Measurements from ENCODE around the gene RNF225. TPM values are rescaled to one million over a fixed set of nuclear protein-coding genes. Genes with fewer than 3 reads are reported as not detected.
A peak's percentile ranks its signal among the peaks of the same experiment; 100 is the strongest.
"Not testable (repeated sequence)": the region's sequence is repeated elsewhere in the genome, so short reads cannot be mapped to it uniquely, and the experiment has no call there.

Gene RNF225
- total RNA-seq, 2 donors from 2014 or later: not detected

DNA sequence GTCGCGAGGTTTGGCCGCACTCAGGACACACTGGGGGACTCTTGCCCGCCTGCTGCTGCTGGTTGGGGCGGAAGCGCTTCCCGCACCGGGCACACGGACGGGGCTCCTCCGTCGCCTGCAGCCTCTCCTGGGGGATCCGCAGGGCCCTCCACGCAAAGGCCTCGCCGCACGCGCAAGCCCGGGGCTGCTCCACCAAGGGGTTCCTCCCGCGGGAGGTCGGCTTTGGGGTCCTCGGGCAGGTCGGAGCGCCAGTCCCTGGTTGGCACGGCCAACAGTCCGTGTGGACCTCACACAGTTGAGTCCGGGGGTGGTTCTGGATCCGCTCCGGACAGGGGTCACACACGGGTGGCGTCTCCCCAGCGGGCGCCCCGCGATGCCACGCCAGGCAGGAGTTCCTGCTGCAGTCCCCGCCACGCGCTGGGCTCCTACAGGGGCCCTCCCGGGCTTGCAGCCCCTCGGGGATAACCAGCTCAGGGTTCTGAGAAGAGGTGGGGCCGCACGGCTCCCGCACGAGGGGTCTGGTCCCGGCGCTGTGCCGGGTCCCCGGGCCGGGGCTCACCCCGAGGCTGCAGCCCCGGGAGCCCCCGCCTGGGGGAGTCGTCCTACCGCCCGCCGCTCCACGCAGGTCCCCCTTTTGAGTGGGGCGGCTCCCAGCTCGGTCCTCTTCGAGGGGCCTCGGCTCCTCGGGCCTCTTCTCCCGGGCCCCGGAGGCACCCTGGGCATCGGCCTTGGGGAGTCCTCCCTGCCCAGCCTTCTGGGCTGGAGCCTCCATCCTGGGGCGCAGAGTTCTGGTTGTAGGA, 26.7 kb upstream of the RNF225 start:
- no peaks in the 10 kb centered on the region for H3K27me3 ChIP-seq
- TF ChIP-seq CTCF (IDR thresholded peaks at IDR 0.05): no peak
- no peaks in the 10 kb centered on the region for H3K4me1 ChIP-seq
- no peak overlapping the region for H3K27ac ChIP-seq
- no peak overlapping the region for H3K4me3 ChIP-seq
- DNase-seq (ENCODE audit: low spot score): no peak
- H3K36me3 ChIP-seq: no peaks in the 10 kb centered on the region
- no peaks in the 10 kb centered on the region for H3K9me3 ChIP-seq

- no peaks in the 10 kb centered on the region for H3K27me3 ChIP-seq
- H3K9me3 ChIP-seq: no peaks in the 10 kb centered on the region
- H3K4me3 ChIP-seq: no peak overlapping the region
- no peak for TF ChIP-seq CTCF (IDR thresholded peaks at IDR 0.05)
- no peaks in the 10 kb centered on the region for H3K4me1 ChIP-seq
- no peak for DNase-seq (ENCODE audit: low spot score)
- H3K27ac ChIP-seq: no peak overlapping the region
- no peaks in the 10 kb centered on the region for H3K36me3 ChIP-seq
Measured at GRCh38 chr19:58372311-58373133, 22.9 kb upstream of the RNF225 start.

GRCh38 chr19:58374200-58374599, 21.3 kb upstream of the RNF225 start:
- Histone ChIP-seq H3K4me1 (peaks cover 0 to under 1% of the 10 kb centered on the region in 2 donors), H3K9me3 (no peaks in the 10 kb centered on the region), H3K27me3 (no peaks in the 10 kb centered on the region), H3K4me3 (no peak overlapping the region), H3K36me3 (no peaks in the 10 kb centered on the region), H3K27ac (no peak overlapping the region)
- no peak for DNase-seq (ENCODE audit: low spot score)
- no peak for TF ChIP-seq CTCF (IDR thresholded peaks at IDR 0.05)

GRCh38 chr19:58376724-58377123, 18.7 kb upstream of the RNF225 start:
- not testable (repeated sequence) for DNase-seq (ENCODE audit: low spot score); H3K9me3 ChIP-seq; H3K27me3 ChIP-seq; H3K4me3 ChIP-seq; H3K36me3 ChIP-seq; H3K27ac ChIP-seq
- H3K4me1 ChIP-seq: peaks cover 0 to 17% of the 10 kb centered on the region in 2 donors

GRCh38 chr19:58379246-58379645, 16.2 kb upstream of the RNF225 start:
- H3K4me3 ChIP-seq: no peak overlapping the region
- TF ChIP-seq CTCF (IDR thresholded peaks at IDR 0.05): no peak
- no peaks in the 10 kb centered on the region for H3K36me3 ChIP-seq
- H3K4me1 ChIP-seq: peaks cover 0 to 24% of the 10 kb centered on the region in 2 donors
- no peaks in the 10 kb centered on the region for H3K27me3 ChIP-seq
- DNase-seq (ENCODE audit: low spot score): no peak
- H3K9me3 ChIP-seq: no peaks in the 10 kb centered on the region
- no peak overlapping the region for H3K27ac ChIP-seq

GRCh38 chr19:58380037-58380661, 15.3 kb upstream of the RNF225 start:
- TF ChIP-seq CTCF (IDR thresholded peaks at IDR 0.05): no peak
- Histone ChIP-seq H3K27me3 (no peaks in the 10 kb centered on the region), H3K27ac (peak overlapping the region; percentile 93 to 97), H3K4me1 (peaks cover 0 to 24% of the 10 kb centered on the region in 2 donors), H3K36me3 (no peaks in the 10 kb centered on the region), H3K9me3 (no peaks in the 10 kb centered on the region), H3K4me3 (peak overlapping the region; percentile 81 to 86)
- DNase-seq (ENCODE audit: low spot score): no peak
